Lung (tissue), 12 donors: Measurements from ENCODE around the gene SLC6A8. TPM values are rescaled to one million over a fixed set of nuclear protein-coding genes. Genes with fewer than 3 reads are reported as not detected.

Experiments used
- ATAC-seq: fragments of 200-7000 bp; cut with Tn5 transposase; one replicate; pipeline ENCODE4 v1.9.1; 2020; ENCODE audit warnings: moderate number of reproducible peaks; ENCODE audit not compliant: insufficient read depth, low FRiP score
- DNase-seq, 3 donors: peaks; one replicate each; pipeline ENCODE4 v3.0.0-alpha.2; 2013 to 2017
- H3K27ac ChIP-seq, 2 donors: one replicate each; pipeline ENCODE4 v1.5.1; 2013; ENCODE audit warnings: mild to moderate bottlenecking in 2 of 2, moderate library complexity in 2 of 2, control low read depth in 1 of 2, inconsistent platforms in 1 of 2, low read depth in 1 of 2, low read length in 1 of 2
- H3K27me3 ChIP-seq, 3 donors: one replicate each; pipeline ENCODE4 v1.5.1; 2013; ENCODE audit warnings: low read length in 2 of 3; ENCODE audit not compliant: control insufficient read depth in 3 of 3, insufficient read depth in 3 of 3
- H3K36me3 ChIP-seq, 4 donors: one replicate each; pipeline ENCODE4 v1.5.1; 2013; ENCODE audit warnings: low read length in 4 of 4, mild to moderate bottlenecking in 1 of 4, moderate library complexity in 1 of 4; ENCODE audit not compliant: control insufficient read depth in 4 of 4, insufficient read depth in 4 of 4
- H3K4me1 ChIP-seq, 5 donors: one replicate each; pipeline ENCODE4 v1.5.1; 2013; ENCODE audit warnings: low read length in 5 of 5, mild to moderate bottlenecking in 2 of 5, moderate library complexity in 1 of 5; ENCODE audit not compliant: control insufficient read depth in 5 of 5, insufficient read depth in 5 of 5
- H3K4me3 ChIP-seq: one replicate; pipeline ENCODE4 v1.5.1; 2013; ENCODE audit warnings: mild to moderate bottlenecking, control low read depth, moderate library complexity
- H3K9ac ChIP-seq, 2 donors: one replicate each; pipeline ENCODE4 v1.5.1; 2013; ENCODE audit warnings: low read length in 2 of 2, control low read depth in 1 of 2; ENCODE audit not compliant: insufficient read depth in 1 of 2
- H3K9me3 ChIP-seq, 4 donors: one replicate each; pipeline ENCODE4 v1.5.1; 2013; ENCODE audit warnings: low read length in 3 of 4, mild to moderate bottlenecking in 1 of 4, moderate library complexity in 1 of 4; ENCODE audit not compliant: control insufficient read depth in 4 of 4, insufficient read depth in 3 of 4
- WGBS, 2 donors: extraction: QIAGEN DNeasy Blood & Tissue Kit; methylation state at CpG; one replicate each; pipeline ENCODE4 v1.1.7; 2013; 5-methylcytosine and 5-hydroxymethylcytosine counted together
- polyA plus RNA-seq, 2 donors: library from polyadenylated mRNA; stranded (reverse); fragments of 200-250 nt; gene quantifications; one replicate each; pipeline ENCODE4 v1.2.1, GENCODE V29; 2013
- total RNA-seq, 2 donors: library from RNA; depleted of rRNA in 1 of 2; stranded (reverse); fragments of >200 nt in 1 of 2; gene quantifications; one replicate each; pipeline ENCODE4 v1.2.1, GENCODE V29; 2014 to 2021
- TF ChIP-seq, protein P1 (sequence below): IDR thresholded peaks from 2 replicates; pipeline ENCODE4 v1.5.1; 2012; ENCODE audit warnings: mild to moderate bottlenecking; ENCODE audit errors: control extremely low read depth, extremely low read depth
- donor health status: control.
- donor health status: control.
- donor health status: Bipolar disorder and iron deficiency.
- donor health status: healthy.
- donor health status: DM: yes; HTN: yes; CAD: no.

The SLC6A8 gene
- total and polyA plus RNA-seq, 4 donors = 5.3 to 21.5 (median 9.9) TPM

DNA sequence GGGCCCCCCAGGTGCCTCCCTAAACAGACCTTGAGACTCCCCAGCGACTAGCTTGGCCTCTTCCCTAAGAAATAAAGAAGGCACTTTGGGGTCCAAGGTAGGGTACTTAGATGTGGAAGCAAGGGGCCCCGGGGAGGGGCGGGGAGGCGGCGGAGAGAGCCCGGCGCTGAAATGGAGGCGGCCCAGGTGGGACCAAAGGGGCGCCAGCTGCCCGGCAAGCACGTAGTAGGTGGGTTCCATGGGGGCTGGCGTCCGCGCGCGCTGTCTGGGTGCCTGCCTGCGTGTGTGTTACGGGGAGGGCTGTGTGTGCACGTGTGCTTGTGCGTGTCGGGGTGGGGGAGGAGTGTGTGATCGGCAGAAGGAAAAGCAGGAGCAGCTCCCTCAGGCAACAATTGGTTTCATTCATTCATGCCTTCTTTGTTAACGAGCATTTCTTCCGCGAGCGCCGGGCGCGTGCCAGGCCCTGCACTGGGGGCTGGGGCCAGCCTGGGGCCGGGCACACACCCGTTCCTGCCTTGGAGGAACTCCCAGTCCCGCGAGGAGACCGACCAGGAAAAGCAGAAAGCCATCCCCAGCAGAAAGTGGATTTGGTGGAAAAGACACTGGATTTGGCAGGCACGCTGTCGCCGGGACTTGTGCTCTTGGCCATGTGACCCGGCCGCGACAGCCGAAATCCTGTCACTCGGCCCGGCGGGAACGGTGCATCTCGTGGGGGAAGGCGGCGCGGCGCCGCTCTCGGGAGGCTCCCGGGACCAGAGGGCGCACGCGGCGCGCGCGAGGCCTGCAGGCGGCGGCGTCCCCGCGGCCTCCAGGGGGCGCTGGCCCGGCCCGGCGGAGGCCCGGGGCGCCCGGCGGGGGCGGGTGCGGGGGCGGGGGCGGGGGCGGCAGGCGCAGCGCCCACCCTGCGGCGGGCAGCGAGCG lies 44.0 kb upstream of the SLC6A8 start:
- peak in 1 of 3 donors; percentile 16 for DNase-seq
- TF ChIP-seq, protein P1, sequence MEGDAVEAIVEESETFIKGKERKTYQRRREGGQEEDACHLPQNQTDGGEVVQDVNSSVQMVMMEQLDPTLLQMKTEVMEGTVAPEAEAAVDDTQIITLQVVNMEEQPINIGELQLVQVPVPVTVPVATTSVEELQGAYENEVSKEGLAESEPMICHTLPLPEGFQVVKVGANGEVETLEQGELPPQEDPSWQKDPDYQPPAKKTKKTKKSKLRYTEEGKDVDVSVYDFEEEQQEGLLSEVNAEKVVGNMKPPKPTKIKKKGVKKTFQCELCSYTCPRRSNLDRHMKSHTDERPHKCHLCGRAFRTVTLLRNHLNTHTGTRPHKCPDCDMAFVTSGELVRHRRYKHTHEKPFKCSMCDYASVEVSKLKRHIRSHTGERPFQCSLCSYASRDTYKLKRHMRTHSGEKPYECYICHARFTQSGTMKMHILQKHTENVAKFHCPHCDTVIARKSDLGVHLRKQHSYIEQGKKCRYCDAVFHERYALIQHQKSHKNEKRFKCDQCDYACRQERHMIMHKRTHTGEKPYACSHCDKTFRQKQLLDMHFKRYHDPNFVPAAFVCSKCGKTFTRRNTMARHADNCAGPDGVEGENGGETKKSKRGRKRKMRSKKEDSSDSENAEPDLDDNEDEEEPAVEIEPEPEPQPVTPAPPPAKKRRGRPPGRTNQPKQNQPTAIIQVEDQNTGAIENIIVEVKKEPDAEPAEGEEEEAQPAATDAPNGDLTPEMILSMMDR = no peak
- H3K27me3 ChIP-seq = peaks cover 32 to 57% (median 32%) of the 10 kb centered on the region in 3 donors
- no peaks in the 10 kb centered on the region for H3K36me3 ChIP-seq
- ATAC-seq = no peak
- H3K27ac ChIP-seq = no peak overlapping the region
- H3K4me3 ChIP-seq = no peak overlapping the region
- H3K9me3 ChIP-seq = peaks cover 0 to 15% (median 0%) of the 10 kb centered on the region in 4 donors
- peaks cover 0 to 5% (median 3%) of the 10 kb centered on the region in 5 donors for H3K4me1 ChIP-seq
- WGBS, 2 donors = 0 to 28% methylated on average over 12 to 84 of the region's 84 CpGs
- H3K9ac ChIP-seq = no peak overlapping the region

DNA sequence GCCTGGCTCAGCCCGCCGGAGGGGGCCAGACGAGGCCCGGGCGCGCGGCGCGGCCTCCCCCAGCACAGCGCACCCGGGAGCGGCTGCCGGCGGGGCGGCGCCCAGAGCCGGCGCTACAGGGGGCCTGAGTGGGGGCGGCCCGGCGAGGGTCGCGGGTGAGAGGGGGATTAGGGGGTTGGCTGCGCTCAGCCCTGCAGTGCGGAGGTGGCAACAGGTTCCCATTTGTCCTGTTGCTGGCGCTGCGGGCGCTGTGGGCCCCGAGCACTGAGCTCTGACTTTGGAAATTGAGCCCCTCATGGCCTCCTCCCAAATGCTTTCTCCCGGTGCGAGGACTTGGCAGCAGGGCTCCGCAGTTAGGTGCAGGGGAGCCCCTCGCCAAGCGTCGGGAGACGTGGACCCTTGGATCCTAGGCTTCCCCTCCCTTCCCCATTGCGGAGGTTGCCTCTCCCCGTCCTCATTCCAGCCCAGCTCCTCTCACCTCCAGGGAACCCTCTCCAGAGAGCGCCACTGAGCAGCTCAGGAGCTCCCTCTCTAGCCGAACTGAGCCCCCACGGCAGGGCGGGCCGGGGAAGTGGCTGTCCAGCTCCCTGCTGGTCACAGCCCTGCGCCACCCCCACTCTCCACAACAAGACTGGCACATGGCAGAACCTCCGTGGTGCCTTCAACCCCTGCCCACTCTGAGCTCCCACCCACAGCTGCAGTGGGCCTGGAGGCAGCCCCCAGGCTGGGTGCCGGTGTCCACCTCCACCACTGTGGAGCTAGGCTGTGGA lies 43.2 kb upstream of the SLC6A8 start:
- WGBS, 2 donors = 9 to 32% methylated on average over 22 to 46 of the region's 46 CpGs
- DNase-seq = peak in 1 of 3 donors; percentile 12
- no peak overlapping the region for H3K4me3 ChIP-seq

DNA sequence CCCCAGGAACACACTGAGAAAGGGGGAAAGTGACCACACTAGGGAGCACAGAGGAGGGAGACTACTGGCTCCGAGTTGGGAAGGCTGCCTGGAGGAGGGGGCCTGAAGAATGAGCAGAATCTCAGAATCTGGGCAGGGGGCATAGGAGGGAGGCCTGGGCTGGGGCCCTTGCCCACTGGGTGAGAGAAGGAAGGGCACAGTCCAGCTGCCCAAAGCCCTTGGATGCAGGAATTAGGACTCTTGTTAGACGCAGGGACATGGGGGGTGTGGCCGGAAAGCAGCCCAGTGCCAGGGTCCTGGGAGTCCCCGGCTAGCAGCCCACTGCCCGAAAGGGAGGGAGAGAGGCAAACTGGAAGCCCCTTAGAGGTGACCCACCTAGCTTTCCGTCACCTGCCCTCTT lies 42.6 kb upstream of the SLC6A8 start:
- no peaks in the 10 kb centered on the region for H3K36me3 ChIP-seq
- DNase-seq = no peak
- TF ChIP-seq, protein P1 = no peak
- no peak overlapping the region for H3K4me3 ChIP-seq
- H3K9me3 ChIP-seq = peaks cover 0 to 18% (median 0%) of the 10 kb centered on the region in 4 donors
- peaks cover 32 to 59% (median 35%) of the 10 kb centered on the region in 3 donors for H3K27me3 ChIP-seq
- WGBS, 2 donors = 61 to 65% methylated on average over 4 to 6 of the region's 6 CpGs
- ATAC-seq = no peak
- H3K27ac ChIP-seq = no peak overlapping the region
- peaks cover 0 to 5% (median 3%) of the 10 kb centered on the region in 5 donors for H3K4me1 ChIP-seq
- no peak overlapping the region for H3K9ac ChIP-seq

More for the DNA sequence above, 43.2 kb upstream of the SLC6A8 start:
- Histone ChIP-seq H3K27me3 (peaks cover 32 to 59% (median 35%) of the 10 kb centered on the region in 3 donors), H3K36me3 (no peaks in the 10 kb centered on the region), H3K27ac (no peak overlapping the region), H3K9me3 (peaks cover 0 to 17% (median 0%) of the 10 kb centered on the region in 4 donors), H3K9ac (no peak overlapping the region), H3K4me1 (peaks cover 0 to 5% (median 3%) of the 10 kb centered on the region in 5 donors)
- TF ChIP-seq, protein P1 = no peak
- ATAC-seq = no peak
